T-helper 2 cell (primary cell): ENCODE data around the gene SLC7A4.

ENCODE experiments used
- DNase-seq, 5 experiments: peaks; one replicate each; pipeline versions ENCODE4 v3.0.0 to v3.0.0-alpha.2; 2012 to 2022

The SLC7A4 gene

GRCh38 chr22:20985720-20986119 is 46.6 kb downstream of the SLC7A4 start:
- no peak for DNase-seq

- no peak for DNase-seq
Observed at GRCh38 chr22:20983081-20983771, 49.1 kb downstream of the SLC7A4 start.

- DNase-seq: no peak
Observed at GRCh38 chr22:20982563-20982882, 49.8 kb downstream of the SLC7A4 start.

DNA sequence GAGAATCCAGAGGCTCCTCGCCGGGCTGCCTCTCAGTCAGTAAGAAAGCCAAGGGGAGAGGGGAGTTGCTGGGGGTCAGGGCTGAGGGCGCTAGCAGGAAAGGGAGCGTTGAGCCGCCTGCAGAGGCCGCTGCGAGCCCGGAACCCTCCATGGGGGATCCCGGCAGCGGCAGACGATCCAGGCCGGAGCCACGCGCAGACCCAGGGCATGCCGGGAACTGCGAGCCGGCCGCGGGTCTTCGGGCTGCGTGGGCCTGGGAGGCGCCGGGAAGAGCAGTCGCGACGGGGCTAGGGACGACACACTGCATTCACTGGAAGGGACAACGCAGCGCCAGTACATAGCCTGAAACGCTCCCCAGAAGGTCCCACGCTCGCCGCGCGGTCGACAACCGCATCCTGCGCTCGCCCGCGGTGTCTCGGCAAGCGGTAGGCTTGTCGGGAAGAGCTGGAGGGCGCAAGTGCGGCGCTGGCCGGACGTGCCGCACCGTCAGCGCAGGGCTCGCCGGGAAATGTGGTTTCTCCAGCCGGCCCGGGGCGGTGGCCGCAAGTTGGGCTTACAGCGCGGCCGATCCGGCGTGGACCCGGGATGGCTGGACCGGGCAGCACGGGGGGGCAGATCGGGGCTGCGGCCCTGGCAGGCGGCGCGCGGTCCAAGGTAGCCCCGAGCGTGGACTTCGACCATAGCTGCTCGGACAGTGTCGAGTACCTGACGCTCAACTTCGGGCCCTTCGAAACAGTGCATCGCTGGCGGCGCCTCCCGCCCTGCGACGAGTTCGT is 50.4 kb downstream of the SLC7A4 start, which contains the start of gene LZTR1:
TSS of gene LZTR1 (plus strand) at position 511 of the 776 bp plus-strand sequence. CDS start at position 586, 75 bp downstream.
- DNase-seq: peak; percentile 25 to 80 (median 54)

GRCh38 chr22:20980938-20981722 is 51.2 kb downstream of the SLC7A4 start:
- DNase-seq: no peak

- DNase-seq: no peak
Observed at GRCh38 chr22:20980523-20980922, 51.8 kb downstream of the SLC7A4 start.

GRCh38 chr22:20979940-20980453 is 52.4 kb downstream of the SLC7A4 start:
- no peak for DNase-seq

- peak in 4 of 5 experiments; percentile 23 to 78 (median 56) for DNase-seq
Observed at GRCh38 chr22:20979243-20979809, 53.0 kb downstream of the SLC7A4 start.
